Ovary (tissue), 3 donors: ENCODE results near the gene DIABLO.

ENCODE experiments used
- EP300 ChIP-seq: sonication (generic); formaldehyde crosslinking; IDR thresholded peaks from one replicate; pipeline ENCODE4 v1.6.1; 2017; ENCODE audit warnings: antibody characterized with exemption
- POLR2A ChIP-seq: fragments of 450-650 bp; IDR thresholded peaks from one replicate; pipeline ENCODE4 v1.6.1; 2017; ENCODE audit warnings: antibody characterized with exemption, mild to moderate bottlenecking, moderate library complexity
- TF ChIP-seq, protein P1 (sequence below), 3 donors: fragments of 450-650 bp in 2 of 3; fragments of 200-600 bp in 1 of 3; IDR thresholded peaks; one replicate each; pipeline versions ENCODE4 v1.5.1 to v1.8.0; 2016 to 2022; ENCODE audit warnings: antibody characterized with exemption in 3 of 3, mild to moderate bottlenecking in 1 of 3
- donor health status: DM: no; HTN: no; CAD: no.

- TF ChIP-seq, protein P1, sequence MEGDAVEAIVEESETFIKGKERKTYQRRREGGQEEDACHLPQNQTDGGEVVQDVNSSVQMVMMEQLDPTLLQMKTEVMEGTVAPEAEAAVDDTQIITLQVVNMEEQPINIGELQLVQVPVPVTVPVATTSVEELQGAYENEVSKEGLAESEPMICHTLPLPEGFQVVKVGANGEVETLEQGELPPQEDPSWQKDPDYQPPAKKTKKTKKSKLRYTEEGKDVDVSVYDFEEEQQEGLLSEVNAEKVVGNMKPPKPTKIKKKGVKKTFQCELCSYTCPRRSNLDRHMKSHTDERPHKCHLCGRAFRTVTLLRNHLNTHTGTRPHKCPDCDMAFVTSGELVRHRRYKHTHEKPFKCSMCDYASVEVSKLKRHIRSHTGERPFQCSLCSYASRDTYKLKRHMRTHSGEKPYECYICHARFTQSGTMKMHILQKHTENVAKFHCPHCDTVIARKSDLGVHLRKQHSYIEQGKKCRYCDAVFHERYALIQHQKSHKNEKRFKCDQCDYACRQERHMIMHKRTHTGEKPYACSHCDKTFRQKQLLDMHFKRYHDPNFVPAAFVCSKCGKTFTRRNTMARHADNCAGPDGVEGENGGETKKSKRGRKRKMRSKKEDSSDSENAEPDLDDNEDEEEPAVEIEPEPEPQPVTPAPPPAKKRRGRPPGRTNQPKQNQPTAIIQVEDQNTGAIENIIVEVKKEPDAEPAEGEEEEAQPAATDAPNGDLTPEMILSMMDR (IDR thresholded peaks at IDR 0.05), result no peak
- TF ChIP-seq POLR2A (no peak), EP300 (no peak)
Observed at GRCh38 chr12:122202017-122202416, 23.8 kb downstream of the DIABLO start.
